ENCODE results near the gene RPS23. TPM values are rescaled to one million over a fixed set of nuclear protein-coding genes. Genes with fewer than 3 reads are reported as not detected.

The RPS23 gene
- total and polyA plus RNA-seq, 4 donors = 1,189 to 3,271 (median 1,978) TPM

GRCh38 chr5:82265047-82265446 lies 13.1 kb downstream of the RPS23 start:
- no peak overlapping the region for H3K4me3 ChIP-seq
- peaks cover 0 to 3% (median 0%) of the 10 kb centered on the region in 4 donors for H3K9me3 ChIP-seq (ENCODE audit: control insufficient read depth in 4 of 4, insufficient read depth in 3 of 4, low read length in 3 of 4)
- peaks cover 0 to 4% (median 0%) of the 10 kb centered on the region in 5 donors for H3K4me1 ChIP-seq (ENCODE audit: control insufficient read depth in 5 of 5, insufficient read depth in 5 of 5, low read length in 5 of 5)
- ATAC-seq (ENCODE audit: insufficient read depth, low FRiP score) = no peak
- peak in 2 of 3 donors; percentile 51 for DNase-seq
- no peak overlapping the region for H3K27ac ChIP-seq (ENCODE audit: low read depth in 1 of 2, low read length in 1 of 2)
- WGBS, 2 donors = 73 to 81% methylated on average over 4 of the region's 4 CpGs
- H3K27me3 ChIP-seq (ENCODE audit: control insufficient read depth in 3 of 3, insufficient read depth in 3 of 3, low read length in 2 of 3) = no peaks in the 10 kb centered on the region
- no peak overlapping the region for H3K9ac ChIP-seq (ENCODE audit: insufficient read depth in 1 of 2, low read length in 2 of 2)
- TF ChIP-seq, protein P1, sequence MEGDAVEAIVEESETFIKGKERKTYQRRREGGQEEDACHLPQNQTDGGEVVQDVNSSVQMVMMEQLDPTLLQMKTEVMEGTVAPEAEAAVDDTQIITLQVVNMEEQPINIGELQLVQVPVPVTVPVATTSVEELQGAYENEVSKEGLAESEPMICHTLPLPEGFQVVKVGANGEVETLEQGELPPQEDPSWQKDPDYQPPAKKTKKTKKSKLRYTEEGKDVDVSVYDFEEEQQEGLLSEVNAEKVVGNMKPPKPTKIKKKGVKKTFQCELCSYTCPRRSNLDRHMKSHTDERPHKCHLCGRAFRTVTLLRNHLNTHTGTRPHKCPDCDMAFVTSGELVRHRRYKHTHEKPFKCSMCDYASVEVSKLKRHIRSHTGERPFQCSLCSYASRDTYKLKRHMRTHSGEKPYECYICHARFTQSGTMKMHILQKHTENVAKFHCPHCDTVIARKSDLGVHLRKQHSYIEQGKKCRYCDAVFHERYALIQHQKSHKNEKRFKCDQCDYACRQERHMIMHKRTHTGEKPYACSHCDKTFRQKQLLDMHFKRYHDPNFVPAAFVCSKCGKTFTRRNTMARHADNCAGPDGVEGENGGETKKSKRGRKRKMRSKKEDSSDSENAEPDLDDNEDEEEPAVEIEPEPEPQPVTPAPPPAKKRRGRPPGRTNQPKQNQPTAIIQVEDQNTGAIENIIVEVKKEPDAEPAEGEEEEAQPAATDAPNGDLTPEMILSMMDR (IDR thresholded peaks at IDR 0.05; ENCODE audit: control extremely low read depth, extremely low read depth) = no peak
- H3K36me3 ChIP-seq (ENCODE audit: control insufficient read depth in 4 of 4, insufficient read depth in 4 of 4, low read length in 4 of 4) = peaks cover 0 to 4% (median under 1%) of the 10 kb centered on the region in 4 donors

DNA sequence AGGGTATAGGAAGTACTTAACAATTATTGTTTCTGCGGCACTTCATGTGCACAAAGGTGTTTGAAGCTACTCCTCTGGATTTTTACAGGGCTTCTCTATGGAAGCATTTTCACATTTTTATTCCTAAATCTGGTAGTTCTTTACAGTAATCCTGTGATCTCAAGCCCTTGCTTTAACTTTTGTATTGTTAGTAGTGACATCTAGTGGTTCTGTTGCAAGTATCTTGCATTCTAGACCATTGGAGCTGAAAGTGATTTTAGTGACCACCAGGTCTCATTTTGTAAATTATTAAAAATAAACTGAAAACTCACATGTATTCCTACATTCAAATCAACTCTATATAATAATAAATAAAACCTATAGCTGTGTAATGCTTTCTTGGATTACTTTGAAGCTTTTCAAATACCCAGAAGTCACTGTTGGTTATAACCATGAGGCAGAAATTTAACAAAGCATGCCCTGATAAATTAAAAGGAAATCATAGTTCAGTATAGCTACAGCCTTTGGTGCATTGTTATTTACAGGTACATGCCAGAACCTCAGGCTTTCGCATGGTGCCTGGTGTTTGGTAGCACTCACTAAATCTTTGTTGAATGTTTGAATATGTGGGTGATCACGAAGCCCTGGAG lies 18.9 kb downstream of the RPS23 start:
- ATAC-seq (ENCODE audit: insufficient read depth, low FRiP score) = no peak
- H3K4me3 ChIP-seq = no peak overlapping the region
- TF ChIP-seq, protein P1 (IDR thresholded peaks at IDR 0.05; ENCODE audit: control extremely low read depth, extremely low read depth) = peak; percentile 4
- H3K27me3 ChIP-seq (ENCODE audit: control insufficient read depth in 3 of 3, insufficient read depth in 3 of 3, low read length in 2 of 3) = no peaks in the 10 kb centered on the region
- no peaks in the 10 kb centered on the region for H3K36me3 ChIP-seq (ENCODE audit: control insufficient read depth in 4 of 4, insufficient read depth in 4 of 4, low read length in 4 of 4)
- H3K4me1 ChIP-seq (ENCODE audit: control insufficient read depth in 5 of 5, insufficient read depth in 5 of 5, low read length in 5 of 5) = peaks cover 0 to 10% (median 0%) of the 10 kb centered on the region in 5 donors
- no peaks in the 10 kb centered on the region for H3K9me3 ChIP-seq (ENCODE audit: control insufficient read depth in 4 of 4, insufficient read depth in 3 of 4, low read length in 3 of 4)
- peak in 2 of 3 donors; percentile 64 to 74 for DNase-seq
- WGBS, 2 donors = 80 to 90% methylated on average over 3 of the region's 3 CpGs
- no peak overlapping the region for H3K27ac ChIP-seq (ENCODE audit: low read depth in 1 of 2, low read length in 1 of 2)
- H3K9ac ChIP-seq (ENCODE audit: insufficient read depth in 1 of 2, low read length in 2 of 2) = no peak overlapping the region

- no peak overlapping the region for H3K9ac ChIP-seq (ENCODE audit: insufficient read depth in 1 of 2, low read length in 2 of 2)
- TF ChIP-seq, protein P1 (IDR thresholded peaks at IDR 0.05; ENCODE audit: control extremely low read depth, extremely low read depth) = no peak
- DNase-seq (no peak), ATAC-seq (ENCODE audit: insufficient read depth, low FRiP score) (no peak)
- H3K36me3 ChIP-seq (ENCODE audit: control insufficient read depth in 4 of 4, insufficient read depth in 4 of 4, low read length in 4 of 4) = no peaks in the 10 kb centered on the region
- WGBS, 2 donors = 82 to 87% methylated on average over 3 of the region's 3 CpGs
- no peaks in the 10 kb centered on the region for H3K27me3 ChIP-seq (ENCODE audit: control insufficient read depth in 3 of 3, insufficient read depth in 3 of 3, low read length in 2 of 3)
- peaks cover 0 to 10% (median 0%) of the 10 kb centered on the region in 5 donors for H3K4me1 ChIP-seq (ENCODE audit: control insufficient read depth in 5 of 5, insufficient read depth in 5 of 5, low read length in 5 of 5)
- no peak overlapping the region for H3K27ac ChIP-seq (ENCODE audit: low read depth in 1 of 2, low read length in 1 of 2)
- H3K4me3 ChIP-seq = no peak overlapping the region
- H3K9me3 ChIP-seq (ENCODE audit: control insufficient read depth in 4 of 4, insufficient read depth in 3 of 4, low read length in 3 of 4) = no peaks in the 10 kb centered on the region
Measured at GRCh38 chr5:82257729-82258128, 20.4 kb downstream of the RPS23 start.
